K562 (cell line): ENCODE results near the gene PTPN14. TPM values are rescaled to one million over a fixed set of nuclear protein-coding genes. Genes with fewer than 3 reads are reported as not detected.

Experiments
- ATAC-seq: fragments of 200-7000 bp; cut with Tn5 transposase; 3 replicates; pipeline ENCODE4 v1.9.1; 2020; ENCODE audit warnings: moderate library complexity
- BruUV-seq: library from RNA; stranded (reverse); fragments of 400-500 nt; replicated peaks from 2 replicates; lab custom pipeline; 2021; lab: Mats Ljungman, UMichigan
- CTCF ChIA-PET: fragments of 300-600 bp; formaldehyde crosslinking; extraction: SDS; loops from one replicate; lab custom pipeline; 2021; ENCODE audit warnings: low intra/inter-chr PET ratio; lab: Yijun Ruan, JAX
- POLR2A ChIA-PET: fragments of 300-600, 350-650 bp; sonication (Branson Sonifier 250); formaldehyde crosslinking; extraction: SDS; loops from one replicate; lab custom pipeline; 2021; ENCODE audit warnings: antibody characterized with exemption, inconsistent platforms; lab: Yijun Ruan, JAX
- DNase-seq, 4 experiments: peaks; one replicate each; pipeline versions ENCODE4 v3.0.0 to v3.0.0-alpha.2; 2011 to 2018; ENCODE audit warnings: low spot score in 3 of 4, mixed read lengths in 3 of 4; ENCODE audit errors: extremely low read depth in 1 of 4
- FAIRE-seq: peaks from 2 replicates; lab custom pipeline; 2011; peaks lifted over from hg19 to GRCh38; lab: Jason Lieb, UNC
- H2AFZ ChIP-seq: 2 replicates; pipeline ENCODE4 v1.6.0; 2011; ENCODE audit warnings: low read depth, low read length, control low read depth, inconsistent platforms
- H3K27ac ChIP-seq: fragments of 200-600 bp; 3 replicates; pipeline ENCODE4 v1.8.0; 2011; ENCODE audit warnings: low read depth, mild to moderate bottlenecking, control low read depth, inconsistent platforms, low read length, moderate library complexity, mixed read lengths; ENCODE audit errors: extremely low read depth
- H3K27me3 ChIP-seq, 2 experiments: fragments of 300-600 bp in 1 of 2; 2 replicates in 1 of 2; 3 replicates in 1 of 2; pipeline versions ENCODE4 v1.6.0 to v1.8.0; 2011; ENCODE audit warnings: inconsistent platforms in 2 of 2, low read length in 2 of 2, mild to moderate bottlenecking in 1 of 2, mixed read lengths in 1 of 2, moderate library complexity in 1 of 2; ENCODE audit not compliant: control insufficient read depth in 2 of 2, insufficient read depth in 2 of 2
- H3K36me3 ChIP-seq: fragments of 300-600 bp; 3 replicates; pipeline ENCODE4 v1.8.0; 2011; ENCODE audit warnings: mild to moderate bottlenecking, low read length, inconsistent platforms; ENCODE audit not compliant: control insufficient read depth, insufficient read depth
- H3K4me1 ChIP-seq, 2 experiments: fragments of 200-600 bp in 1 of 2; replicated peaks in 1 of 2; 2 replicates in 1 of 2; 3 replicates in 1 of 2; pipeline versions ENCODE4 v1.5.1 to v1.8.0; 2011; ENCODE audit warnings: inconsistent platforms in 2 of 2, low read length in 2 of 2, mild to moderate bottlenecking in 1 of 2, mixed read lengths in 1 of 2, moderate library complexity in 1 of 2; ENCODE audit not compliant: control insufficient read depth in 2 of 2, insufficient read depth in 2 of 2
- H3K4me2 ChIP-seq: 2 replicates; pipeline ENCODE4 v1.6.1; 2011; ENCODE audit warnings: low read length, control low read depth, inconsistent platforms, mixed read lengths; ENCODE audit not compliant: insufficient read depth
- H3K4me3 ChIP-seq: fragments of 200-600 bp; sonication (generic), shearing (Covaris generic); 2 replicates; pipeline ENCODE4 v1.5.1; 2016; ENCODE audit warnings: control low read depth, inconsistent platforms
- H3K79me2 ChIP-seq: fragments of 200-600 bp; 3 replicates; pipeline ENCODE4 v1.8.0; 2011; ENCODE audit warnings: low read length, inconsistent platforms; ENCODE audit not compliant: control insufficient read depth, insufficient read depth
- H3K9ac ChIP-seq, 2 experiments: 2 replicates each; pipeline versions ENCODE4 v1.6.0 to v1.6.1; 2011; ENCODE audit warnings: low read depth in 2 of 2, low read length in 2 of 2, control low read depth in 1 of 2, inconsistent platforms in 1 of 2, mild to moderate bottlenecking in 1 of 2, mixed read lengths in 1 of 2; ENCODE audit not compliant: insufficient read depth in 1 of 2
- H3K9me1 ChIP-seq: one replicate; pipeline ENCODE4 v1.6.0; 2011; ENCODE audit warnings: inconsistent platforms, mild to moderate bottlenecking, low read length, moderate library complexity; ENCODE audit not compliant: control insufficient read depth, insufficient read depth
- H3K9me3 ChIP-seq: replicated peaks from 2 replicates; pipeline ENCODE4 v1.5.1; 2011; ENCODE audit warnings: low read depth, low read length, inconsistent platforms; ENCODE audit not compliant: control insufficient read depth, insufficient read depth
- H4K20me1 ChIP-seq: replicated peaks from 2 replicates; pipeline ENCODE4 v1.6.1; 2011; ENCODE audit warnings: low read length, inconsistent platforms, mixed read lengths; ENCODE audit not compliant: control insufficient read depth, insufficient read depth
- ELF1 ChIP-seq: fragments of 200-800 bp; sonication (Bioruptor generic); IDR thresholded peaks from 2 replicates; pipeline ENCODE4 v1.6.1; 2016; ENCODE audit warnings: missing genetic modification characterization, missing compliant biosample characterization
- MCM3 ChIP-seq: fragments of 450-650 bp; IDR thresholded peaks from 2 replicates; pipeline ENCODE4 v1.6.1; 2016
- SMAD1 ChIP-seq: fragments of 150-350 bp; IDR thresholded peaks from 2 replicates; pipeline ENCODE4 v1.6.1; 2014; ENCODE audit warnings: low read length, low read depth; ENCODE audit not compliant: partially characterized antibody
- SMC3 ChIP-seq: conservative IDR thresholded peaks from 2 replicates; pipeline ENCODE4 v1.6.1; 2011; ENCODE audit warnings: low read depth, low read length, improper control_type of control experiment; ENCODE audit not compliant: insufficient read depth
- TAL1 ChIP-seq: fragments of 450-650 bp; IDR thresholded peaks from 2 replicates; pipeline ENCODE4 v1.6.1; 2016; ENCODE audit warnings: mild to moderate bottlenecking
- XRCC4 ChIP-seq: IDR thresholded peaks from one replicate; pipeline ENCODE4 v1.6.1; 2011; ENCODE audit not compliant: insufficient read depth, insufficient read length; ENCODE audit errors: extremely low read depth
- ZZZ3 ChIP-seq: fragments of 450-650 bp; IDR thresholded peaks from 2 replicates; pipeline ENCODE4 v1.6.1; 2016; ENCODE audit warnings: antibody characterized with exemption, mild to moderate bottlenecking, moderate library complexity
- WGBS: fragments of 100-300 bp; shearing (Covaris generic); methylation state at CpG from one replicate; pipeline ENCODE4 v1.1.6; 2016; ENCODE audit warnings: low coverage, mixed read lengths; ENCODE audit not compliant: insufficient coverage; ENCODE audit errors: missing lambda C conversion rate; 5-methylcytosine and 5-hydroxymethylcytosine counted together
- in situ Hi-C: fragments of 300-500 bp; cut with MboI; formaldehyde crosslinking; loops from 4 replicates; pipeline ENCODE4 v1.15.0; 2018; ENCODE audit warnings: inconsistent platforms, mixed read lengths
- intact Hi-C: fragments of 100-400 bp; cut with micrococcal nuclease; formaldehyde crosslinking; loops from 2 replicates; pipeline ENCODE4 v1.14.2; 2022
- polyA plus RNA-seq, 8 experiments: library from polyadenylated mRNA; depleted of rRNA in 4 of 8; stranded (reverse) in 5 of 8; unstranded in 3 of 8; fragments of >200 nt; fragmentation: Nextera tagmentation in 2 of 8; fragmentation: Illumina TruSeq in 1 of 8; extraction: Ambion mirVana in 2 of 8; extraction: Trizol in 1 of 8; gene quantifications; 2 replicates each; pipeline versions ENCODE4 v1.2.1 to v1.2.3, GENCODE V29; 2011 to 2014; ENCODE audit warnings: inconsistent platforms in 1 of 8, missing spikeins in 1 of 8
- total RNA-seq, 7 experiments: library from RNA; depleted of rRNA in 6 of 7; stranded (reverse); fragments of >200 nt in 6 of 7; fragmentation: Illumina TruSeq in 2 of 7; extraction: Trizol in 2 of 7; gene quantifications; 2 replicates each; pipeline versions ENCODE4 v1.2.1 to v1.2.3, GENCODE V29; 2011 to 2021; ENCODE audit warnings: low replicate concordance in 1 of 7
- TF ChIP-seq, protein P1 (sequence below): fragments of 450-650 bp; IDR thresholded peaks from one replicate; pipeline ENCODE4 v1.6.1; 2018; ENCODE audit warnings: mild to moderate bottlenecking, moderate library complexity; ENCODE audit not compliant: partially characterized antibody
- TF ChIP-seq, protein P2 (sequence below): IDR thresholded peaks from 2 replicates; pipeline ENCODE4 v1.6.1; 2012; ENCODE audit warnings: low read depth, low read length, improper control_type of control experiment, borderline replicate concordance

PTPN14 gene
- total and polyA plus RNA-seq, 9 of the 15 experiments (the other 6 are each of a cell fraction or from before 2014, with no cell fraction given): 0.01 to 0.29 (median 0.04) TPM; not detected in 6

DNA sequence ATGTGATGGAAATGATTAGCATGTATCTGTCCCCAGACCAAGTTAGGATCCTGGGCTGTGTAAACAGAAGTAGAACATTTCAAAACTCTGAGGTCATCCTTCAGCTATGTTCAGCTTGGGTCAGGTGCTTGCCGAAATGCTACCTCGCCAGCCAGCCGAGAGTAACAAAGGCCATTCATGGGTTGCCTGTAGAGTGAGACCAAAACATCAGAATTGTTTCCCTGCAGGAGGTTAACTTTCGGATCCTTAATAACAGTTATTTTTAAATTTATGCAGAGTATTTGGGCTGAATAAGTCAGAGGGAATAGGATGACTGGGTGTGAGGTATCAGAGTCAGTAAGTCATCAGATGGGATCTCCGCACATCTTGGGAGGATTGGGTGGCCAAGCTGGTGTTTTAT, 234.8 kb downstream of the PTPN14 start:
- Histone ChIP-seq H3K9me1 (no peaks in the 10 kb centered on the region), H3K9me3 (no peaks in the 10 kb centered on the region), H3K79me2 (no peaks in the 10 kb centered on the region), H3K4me3 (no peak overlapping the region), H2AFZ (no peak overlapping the region), H3K27me3 (no peaks in the 10 kb centered on the region), H3K4me1 (no peaks in the 10 kb centered on the region), H3K27ac (no peak overlapping the region), H4K20me1 (no peaks in the 10 kb centered on the region), H3K9ac (no peak overlapping the region), H3K36me3 (peaks cover 31% of the 10 kb centered on the region; the same call in 2 of the 3 replicates), H3K4me2 (no peak overlapping the region)
- ChIA-PET CTCF (no interaction called here), POLR2A (interaction anchor here (1.2 to 1.6 kb wide), 2 partner anchors 12 to 96 kb away, joined by 3 read pairs; no protein-coding TSS in a partner anchor)
- DNase-seq (no peak), ATAC-seq (no peak), FAIRE-seq (no peak)
- in situ Hi-C loops: no loop called here
- TF ChIP-seq, protein P1, sequence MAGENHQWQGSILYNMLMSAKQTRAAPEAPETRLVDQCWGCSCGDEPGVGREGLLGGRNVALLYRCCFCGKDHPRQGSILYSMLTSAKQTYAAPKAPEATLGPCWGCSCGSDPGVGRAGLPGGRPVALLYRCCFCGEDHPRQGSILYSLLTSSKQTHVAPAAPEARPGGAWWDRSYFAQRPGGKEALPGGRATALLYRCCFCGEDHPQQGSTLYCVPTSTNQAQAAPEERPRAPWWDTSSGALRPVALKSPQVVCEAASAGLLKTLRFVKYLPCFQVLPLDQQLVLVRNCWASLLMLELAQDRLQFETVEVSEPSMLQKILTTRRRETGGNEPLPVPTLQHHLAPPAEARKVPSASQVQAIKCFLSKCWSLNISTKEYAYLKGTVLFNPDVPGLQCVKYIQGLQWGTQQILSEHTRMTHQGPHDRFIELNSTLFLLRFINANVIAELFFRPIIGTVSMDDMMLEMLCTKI: no peak
- TF ChIP-seq, protein P2, sequence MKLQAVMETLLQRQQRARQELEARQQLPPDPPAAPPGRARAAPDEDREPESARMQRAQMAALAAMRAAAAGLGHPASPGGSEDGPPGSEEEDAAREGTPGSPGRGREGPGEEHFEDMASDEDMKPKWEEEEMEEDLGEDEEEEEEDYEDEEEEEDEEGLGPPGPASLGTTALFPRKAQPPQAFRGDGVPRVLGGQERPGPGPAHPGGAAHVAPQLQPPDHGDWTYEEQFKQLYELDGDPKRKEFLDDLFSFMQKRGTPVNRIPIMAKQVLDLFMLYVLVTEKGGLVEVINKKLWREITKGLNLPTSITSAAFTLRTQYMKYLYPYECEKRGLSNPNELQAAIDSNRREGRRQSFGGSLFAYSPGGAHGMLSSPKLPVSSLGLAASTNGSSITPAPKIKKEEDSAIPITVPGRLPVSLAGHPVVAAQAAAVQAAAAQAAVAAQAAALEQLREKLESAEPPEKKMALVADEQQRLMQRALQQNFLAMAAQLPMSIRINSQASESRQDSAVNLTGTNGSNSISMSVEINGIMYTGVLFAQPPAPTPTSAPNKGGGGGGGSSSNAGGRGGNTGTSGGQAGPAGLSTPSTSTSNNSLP: no peak
- TF ChIP-seq ELF1 (tag): no peak
- no peak for TF ChIP-seq SMAD1
- no peak for TF ChIP-seq ZZZ3
- no peak for TF ChIP-seq XRCC4
- no peak for TF ChIP-seq SMC3
- no peak for TF ChIP-seq TAL1
- no peak for TF ChIP-seq MCM3
- intact Hi-C loops: no loop called here
- WGBS: 93% methylated on average over 5 of the region's 5 CpGs
- no TSS peak for BruUV-seq
